Neural cell (in vitro differentiated cells): ENCODE measurements around the gene PEAK1. TPM values are rescaled to one million over a fixed set of nuclear protein-coding genes. Genes with fewer than 3 reads are reported as not detected.

Experiments
- H2AFZ ChIP-seq: fragments of 200-600, 300-800 bp; sonication (generic), shearing (Covaris generic); 2 replicates; pipeline ENCODE4 v1.6.0; 2014; ENCODE audit warnings: low read depth, mild to moderate bottlenecking, antibody characterized with exemption, low read length, moderate library complexity
- H3F3A ChIP-seq: fragments of 200-600 bp; shearing (Covaris generic); 2 replicates; pipeline ENCODE4 v1.6.1; 2016; ENCODE audit warnings: mild to moderate bottlenecking, moderate library complexity, mixed read lengths, antibody characterized with exemption, low read length; ENCODE audit not compliant: insufficient read depth, poor library complexity, severe bottlenecking
- H3K27ac ChIP-seq: fragments of 200-600, 300-800 bp; sonication (generic), shearing (Covaris generic); 2 replicates; pipeline ENCODE4 v1.5.1; 2014; ENCODE audit warnings: mild to moderate bottlenecking, low read length, moderate library complexity
- H3K27me3 ChIP-seq: fragments of 300-800, 200-600 bp; sonication (generic), shearing (Covaris generic); 2 replicates; pipeline ENCODE4 v1.6.0; 2014; ENCODE audit warnings: mild to moderate bottlenecking, low read depth, low read length, moderate library complexity; ENCODE audit not compliant: insufficient read depth
- H3K36me3 ChIP-seq: fragments of 300-800, 200-600 bp; sonication (generic), shearing (Covaris generic); 2 replicates; pipeline ENCODE4 v1.5.1; 2014; ENCODE audit warnings: mild to moderate bottlenecking, antibody characterized with exemption, low read length, moderate library complexity; ENCODE audit not compliant: insufficient read depth
- H3K4me2 ChIP-seq: fragments of 300-800, 200-600 bp; sonication (generic), shearing (Covaris generic); 2 replicates; pipeline ENCODE4 v1.6.0; 2014; ENCODE audit warnings: mild to moderate bottlenecking, low read length
- H3K4me3 ChIP-seq: fragments of 300-800, 200-600 bp; sonication (generic), shearing (Covaris generic); 2 replicates; pipeline ENCODE4 v1.5.1; 2014; ENCODE audit warnings: mild to moderate bottlenecking, low read length, moderate library complexity
- H3K79me2 ChIP-seq: fragments of 200-600 bp; shearing (Covaris generic); replicated peaks from 2 replicates; pipeline ENCODE4 v1.6.0; 2014; ENCODE audit warnings: mild to moderate bottlenecking, low read length, moderate library complexity; ENCODE audit not compliant: insufficient read depth
- H3K9ac ChIP-seq: fragments of 300-800, 200-600 bp; sonication (generic), shearing (Covaris generic); 2 replicates; pipeline ENCODE4 v1.6.1; 2016; ENCODE audit warnings: mild to moderate bottlenecking, low read length, mixed read lengths
- H3K9me2 ChIP-seq: fragments of 200-600 bp; shearing (Covaris generic); 2 replicates; pipeline ENCODE4 v1.6.1; 2016; ENCODE audit warnings: mild to moderate bottlenecking, low read length, mixed read lengths; ENCODE audit not compliant: insufficient read depth
- H3K9me3 ChIP-seq: fragments of 200-600, 300-800 bp; sonication (generic), shearing (Covaris generic); 2 replicates; pipeline ENCODE4 v1.6.1; 2016; ENCODE audit warnings: mild to moderate bottlenecking, mixed run types, low read length, moderate library complexity, mixed read lengths
- H4K20me1 ChIP-seq: fragments of 200-600 bp; shearing (Covaris generic); 2 replicates; pipeline ENCODE4 v1.6.1; 2016; ENCODE audit warnings: mild to moderate bottlenecking, mixed run types; ENCODE audit not compliant: insufficient read depth
- EP300 ChIP-seq: fragments of 450-650 bp; conservative IDR thresholded peaks from 2 replicates; pipeline ENCODE4 v1.6.1; 2014; ENCODE audit warnings: antibody characterized with exemption, mild to moderate bottlenecking, moderate library complexity; ENCODE audit not compliant: poor library complexity, severe bottlenecking
- EZH2 ChIP-seq: fragments of 200-600, 300-800 bp; shearing (Covaris generic), sonication (generic); IDR thresholded peaks from 2 replicates; pipeline ENCODE4 v1.6.1; 2014; ENCODE audit warnings: antibody characterized with exemption, low read length, borderline replicate concordance, mild to moderate bottlenecking; ENCODE audit not compliant: insufficient read depth, poor library complexity, severe bottlenecking
- MXI1 ChIP-seq: fragments of 450-650 bp; conservative IDR thresholded peaks from 2 replicates; pipeline ENCODE4 v1.6.1; 2014; ENCODE audit warnings: antibody characterized with exemption, mild to moderate bottlenecking; ENCODE audit not compliant: poor library complexity, severe bottlenecking
- POLR2AphosphoS5 ChIP-seq: IDR thresholded peaks from 2 replicates; pipeline ENCODE4 v1.6.1; 2012
- RAD21 ChIP-seq: fragments of 450-650 bp; conservative IDR thresholded peaks from 2 replicates; pipeline ENCODE4 v1.6.1; 2014; ENCODE audit warnings: antibody characterized with exemption, mild to moderate bottlenecking, moderate library complexity
- SMC3 ChIP-seq: fragments of 450-650 bp; conservative IDR thresholded peaks from 2 replicates; pipeline ENCODE4 v1.6.1; 2014; ENCODE audit warnings: antibody characterized with exemption, mild to moderate bottlenecking, moderate library complexity; ENCODE audit not compliant: poor library complexity
- TAF1 ChIP-seq: IDR thresholded peaks from 2 replicates; pipeline ENCODE4 v1.6.1; 2012; ENCODE audit warnings: low read depth
- polyA plus RNA-seq: library from polyadenylated mRNA; depleted of rRNA; stranded (reverse); fragments of >200 nt; gene quantifications from 2 replicates; pipeline ENCODE4 v1.2.3, GENCODE V29; 2014
- TF ChIP-seq, protein P1 (sequence below): IDR thresholded peaks from 2 replicates; pipeline ENCODE4 v1.6.1; 2012; ENCODE audit warnings: borderline replicate concordance
- TF ChIP-seq, protein P2 (sequence below): fragments of 450-650 bp; IDR thresholded peaks from 2 replicates; pipeline ENCODE4 v1.5.1; 2014; ENCODE audit warnings: antibody characterized with exemption, mild to moderate bottlenecking, moderate library complexity; ENCODE audit not compliant: poor library complexity, severe bottlenecking

The PEAK1 gene
- polyA plus RNA-seq, 1 donor from 2014 or later = 5.8 TPM

DNA sequence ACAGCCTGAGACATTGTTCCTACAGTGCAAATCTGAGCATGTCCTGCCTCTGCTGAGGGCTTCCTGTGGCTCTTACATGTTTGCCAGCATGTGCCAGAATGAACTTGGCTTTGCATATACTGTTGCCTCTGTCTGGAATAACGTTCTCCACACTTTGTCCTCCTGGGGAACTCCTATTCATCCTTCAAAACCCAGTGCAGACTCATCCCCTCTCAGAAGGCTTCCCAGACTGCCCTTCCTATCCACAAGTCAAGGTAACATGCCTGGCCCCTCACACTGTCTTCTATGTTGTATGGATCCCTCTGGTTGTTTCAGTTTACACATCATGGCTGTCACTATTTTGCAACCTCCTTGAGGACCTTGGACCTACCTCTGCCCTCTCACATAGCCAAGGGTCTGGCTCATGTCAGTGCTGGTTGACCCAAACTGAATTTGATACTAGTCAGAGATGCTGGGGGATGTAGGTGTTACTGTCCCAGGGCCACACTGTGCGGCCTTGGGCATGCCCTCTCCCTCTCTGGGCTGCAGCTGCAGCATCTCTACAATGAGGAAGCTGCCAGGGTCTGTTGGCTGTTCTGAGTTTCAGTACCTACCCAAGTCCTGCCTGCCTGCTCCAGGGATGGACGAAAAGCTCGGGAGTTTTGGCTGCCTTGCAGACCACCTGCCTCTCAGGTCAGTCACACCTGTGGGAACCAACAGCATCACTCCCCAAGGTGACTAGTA lies 320.0 kb downstream of the PEAK1 start:
- no peak overlapping the region for H3K4me2 ChIP-seq
- H3K36me3 ChIP-seq = no peaks in the 10 kb centered on the region
- no peak overlapping the region for H3K27ac ChIP-seq
- H3K9me3 ChIP-seq = no peaks in the 10 kb centered on the region
- TF ChIP-seq RAD21 (no peak), EP300 (no peak), MXI1 (no peak), EZH2 (no peak), TAF1 (no peak), SMC3 (no peak), POLR2AphosphoS5 (no peak)
- TF ChIP-seq, protein P1, sequence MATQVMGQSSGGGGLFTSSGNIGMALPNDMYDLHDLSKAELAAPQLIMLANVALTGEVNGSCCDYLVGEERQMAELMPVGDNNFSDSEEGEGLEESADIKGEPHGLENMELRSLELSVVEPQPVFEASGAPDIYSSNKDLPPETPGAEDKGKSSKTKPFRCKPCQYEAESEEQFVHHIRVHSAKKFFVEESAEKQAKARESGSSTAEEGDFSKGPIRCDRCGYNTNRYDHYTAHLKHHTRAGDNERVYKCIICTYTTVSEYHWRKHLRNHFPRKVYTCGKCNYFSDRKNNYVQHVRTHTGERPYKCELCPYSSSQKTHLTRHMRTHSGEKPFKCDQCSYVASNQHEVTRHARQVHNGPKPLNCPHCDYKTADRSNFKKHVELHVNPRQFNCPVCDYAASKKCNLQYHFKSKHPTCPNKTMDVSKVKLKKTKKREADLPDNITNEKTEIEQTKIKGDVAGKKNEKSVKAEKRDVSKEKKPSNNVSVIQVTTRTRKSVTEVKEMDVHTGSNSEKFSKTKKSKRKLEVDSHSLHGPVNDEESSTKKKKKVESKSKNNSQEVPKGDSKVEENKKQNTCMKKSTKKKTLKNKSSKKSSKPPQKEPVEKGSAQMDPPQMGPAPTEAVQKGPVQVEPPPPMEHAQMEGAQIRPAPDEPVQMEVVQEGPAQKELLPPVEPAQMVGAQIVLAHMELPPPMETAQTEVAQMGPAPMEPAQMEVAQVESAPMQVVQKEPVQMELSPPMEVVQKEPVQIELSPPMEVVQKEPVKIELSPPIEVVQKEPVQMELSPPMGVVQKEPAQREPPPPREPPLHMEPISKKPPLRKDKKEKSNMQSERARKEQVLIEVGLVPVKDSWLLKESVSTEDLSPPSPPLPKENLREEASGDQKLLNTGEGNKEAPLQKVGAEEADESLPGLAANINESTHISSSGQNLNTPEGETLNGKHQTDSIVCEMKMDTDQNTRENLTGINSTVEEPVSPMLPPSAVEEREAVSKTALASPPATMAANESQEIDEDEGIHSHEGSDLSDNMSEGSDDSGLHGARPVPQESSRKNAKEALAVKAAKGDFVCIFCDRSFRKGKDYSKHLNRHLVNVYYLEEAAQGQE = no peak
- TF ChIP-seq, protein P2, sequence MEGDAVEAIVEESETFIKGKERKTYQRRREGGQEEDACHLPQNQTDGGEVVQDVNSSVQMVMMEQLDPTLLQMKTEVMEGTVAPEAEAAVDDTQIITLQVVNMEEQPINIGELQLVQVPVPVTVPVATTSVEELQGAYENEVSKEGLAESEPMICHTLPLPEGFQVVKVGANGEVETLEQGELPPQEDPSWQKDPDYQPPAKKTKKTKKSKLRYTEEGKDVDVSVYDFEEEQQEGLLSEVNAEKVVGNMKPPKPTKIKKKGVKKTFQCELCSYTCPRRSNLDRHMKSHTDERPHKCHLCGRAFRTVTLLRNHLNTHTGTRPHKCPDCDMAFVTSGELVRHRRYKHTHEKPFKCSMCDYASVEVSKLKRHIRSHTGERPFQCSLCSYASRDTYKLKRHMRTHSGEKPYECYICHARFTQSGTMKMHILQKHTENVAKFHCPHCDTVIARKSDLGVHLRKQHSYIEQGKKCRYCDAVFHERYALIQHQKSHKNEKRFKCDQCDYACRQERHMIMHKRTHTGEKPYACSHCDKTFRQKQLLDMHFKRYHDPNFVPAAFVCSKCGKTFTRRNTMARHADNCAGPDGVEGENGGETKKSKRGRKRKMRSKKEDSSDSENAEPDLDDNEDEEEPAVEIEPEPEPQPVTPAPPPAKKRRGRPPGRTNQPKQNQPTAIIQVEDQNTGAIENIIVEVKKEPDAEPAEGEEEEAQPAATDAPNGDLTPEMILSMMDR = no peak
- H3K27me3 ChIP-seq = no peaks in the 10 kb centered on the region
- H2AFZ ChIP-seq = no peak overlapping the region
- no peak overlapping the region for H3K4me3 ChIP-seq
- H3K9ac ChIP-seq = no peak overlapping the region
- H4K20me1 ChIP-seq = no peaks in the 10 kb centered on the region
- H3F3A ChIP-seq = no peaks in the 10 kb centered on the region
- H3K79me2 ChIP-seq = no peaks in the 10 kb centered on the region
- H3K9me2 ChIP-seq = no peaks in the 10 kb centered on the region

DNA sequence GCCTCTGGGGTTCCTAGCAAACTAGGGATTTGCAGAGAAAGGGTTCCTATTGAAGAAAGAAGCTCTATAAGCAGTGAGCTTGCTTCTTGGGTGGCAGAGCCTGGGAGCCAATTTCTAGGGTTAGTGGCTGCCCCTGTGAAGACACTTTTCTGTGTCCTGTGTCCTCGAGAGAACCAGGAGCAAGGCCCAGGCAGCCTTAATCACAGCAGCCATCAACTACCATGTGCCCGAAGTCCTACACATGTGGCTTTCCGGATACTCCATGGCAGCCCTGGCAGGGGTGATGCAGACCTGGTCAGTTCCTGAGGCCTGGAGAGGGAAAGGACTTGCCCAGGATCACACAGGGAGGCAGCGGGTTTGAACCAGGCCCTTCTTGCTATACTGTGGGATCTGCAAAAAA lies 321.3 kb downstream of the PEAK1 start:
- no peak overlapping the region for H2AFZ ChIP-seq
- H3K4me2 ChIP-seq = no peak overlapping the region
- no peaks in the 10 kb centered on the region for H3F3A ChIP-seq
- no peaks in the 10 kb centered on the region for H3K9me2 ChIP-seq
- no peaks in the 10 kb centered on the region for H3K36me3 ChIP-seq
- H3K9ac ChIP-seq = no peak overlapping the region
- no peaks in the 10 kb centered on the region for H3K27me3 ChIP-seq
- no peak overlapping the region for H3K27ac ChIP-seq
- no peaks in the 10 kb centered on the region for H3K79me2 ChIP-seq
- TF ChIP-seq EZH2 (no peak), EP300 (no peak), POLR2AphosphoS5 (no peak), RAD21 (no peak), TAF1 (no peak)
- TF ChIP-seq, protein P2 = no peak
- H4K20me1 ChIP-seq = no peaks in the 10 kb centered on the region
- H3K4me3 ChIP-seq = no peak overlapping the region
- H3K9me3 ChIP-seq = no peaks in the 10 kb centered on the region
